Skeletal muscle tissue (tissue), 4 donors: ENCODE measurements around the gene EIF3D. TPM values are rescaled to one million over a fixed set of nuclear protein-coding genes. Genes with fewer than 3 reads are reported as not detected.
"Not testable (repeated sequence)": the region's sequence is repeated elsewhere in the genome, so short reads cannot be mapped to it uniquely, and the experiment has no call there.

Source experiments
- H3K27ac ChIP-seq: one replicate; pipeline ENCODE4 v1.7.0; 2013; ENCODE audit warnings: mild to moderate bottlenecking, low read depth, low read length, inconsistent platforms
- H3K27me3 ChIP-seq, 3 donors: one replicate each; pipeline ENCODE4 v1.7.0; 2013; ENCODE audit warnings: low read length in 3 of 3; ENCODE audit not compliant: control insufficient read depth in 3 of 3, insufficient read depth in 3 of 3
- H3K36me3 ChIP-seq, 3 donors: one replicate each; pipeline ENCODE4 v1.7.0; 2013; ENCODE audit warnings: low read length in 3 of 3; ENCODE audit not compliant: control insufficient read depth in 3 of 3, insufficient read depth in 3 of 3
- H3K4me1 ChIP-seq, 3 donors: one replicate each; pipeline ENCODE4 v1.7.0; 2013; ENCODE audit warnings: low read length in 3 of 3, mild to moderate bottlenecking in 3 of 3; ENCODE audit not compliant: control insufficient read depth in 3 of 3, insufficient read depth in 3 of 3
- H3K4me3 ChIP-seq, 3 donors: one replicate each; pipeline ENCODE4 v1.7.0; 2013; ENCODE audit warnings: low read length in 3 of 3
- H3K9ac ChIP-seq, 3 donors: one replicate each; pipeline ENCODE4 v1.7.0; 2013; ENCODE audit warnings: low read length in 3 of 3, mild to moderate bottlenecking in 3 of 3, moderate library complexity in 2 of 3, low read depth in 1 of 3
- H3K9me3 ChIP-seq, 3 donors: one replicate each; pipeline ENCODE4 v1.7.0; 2013; ENCODE audit warnings: low read length in 3 of 3; ENCODE audit not compliant: control insufficient read depth in 3 of 3
- total RNA-seq: library from RNA; depleted of rRNA; stranded (reverse); fragments of >200 nt; gene quantifications from one replicate; pipeline ENCODE4 v1.2.3, GENCODE V29; 2014
- donor health status: Osteomylitis.

The EIF3D gene
- total RNA-seq, 1 donor from 2014 or later, result 294 TPM

GRCh38 chr22:36536717-36537116 lies 7.8 kb upstream of the EIF3D start:
- Histone ChIP-seq H3K27me3 (peaks cover 3 to 12% (median 5%) of the 10 kb centered on the region in 3 donors), H3K9me3 (no peaks in the 10 kb centered on the region), H3K36me3 (no peaks in the 10 kb centered on the region), H3K4me1 (peaks cover 6 to 13% (median 12%) of the 10 kb centered on the region in 3 donors), H3K4me3 (peak overlapping the region; percentile 10 to 54 (median 47)), H3K27ac (peak overlapping the region; percentile 72), H3K9ac (peak overlapping the region; percentile 7 to 72 (median 52))

DNA sequence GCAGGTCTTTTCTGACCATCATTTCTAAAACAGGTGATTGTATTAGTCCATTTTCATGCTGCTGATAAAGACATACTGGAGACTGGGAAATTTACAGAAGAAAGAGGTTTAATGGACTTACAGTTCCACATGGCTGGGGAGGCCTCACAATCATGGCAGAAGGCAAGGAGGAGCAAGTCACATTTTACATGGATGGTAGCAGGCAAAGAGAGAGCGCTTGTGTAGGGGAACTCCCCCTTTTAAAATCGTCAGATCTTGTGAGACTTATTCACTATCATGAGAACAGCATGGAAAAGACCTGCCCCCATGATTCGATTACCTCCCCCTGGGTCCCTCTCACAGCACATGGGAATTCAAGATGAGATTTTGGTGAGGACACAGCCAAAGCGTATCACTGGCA lies 4.4 kb upstream of the EIF3D start:
- H3K27ac ChIP-seq, H3K27me3 ChIP-seq: not testable (repeated sequence)

DNA sequence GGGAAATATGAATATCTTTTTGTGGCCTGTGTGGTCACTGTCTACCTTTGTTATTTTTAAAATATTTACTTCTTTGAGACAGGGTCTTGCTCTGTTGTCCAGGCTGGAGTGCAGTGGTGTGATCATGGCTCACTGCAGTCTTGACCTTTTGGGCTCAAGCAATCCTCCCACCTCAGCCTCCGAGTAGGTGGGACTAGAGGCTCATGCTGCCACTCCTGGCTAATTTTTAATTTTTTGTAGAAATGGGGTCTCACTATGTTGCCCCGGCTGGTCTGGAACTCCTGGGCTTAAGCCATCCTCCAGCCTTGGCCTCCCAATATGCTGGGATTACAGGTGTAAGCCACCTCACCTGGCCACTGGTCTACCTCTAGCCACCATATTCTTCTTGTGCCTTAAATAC lies 3.5 kb upstream of the EIF3D start:
- no peaks in the 10 kb centered on the region for H3K36me3 ChIP-seq
- no peaks in the 10 kb centered on the region for H3K27me3 ChIP-seq
- H3K4me1 ChIP-seq, result peaks cover 9 to 23% (median 21%) of the 10 kb centered on the region in 3 donors
- no peak overlapping the region for H3K4me3 ChIP-seq
- no peak overlapping the region for H3K27ac ChIP-seq
- H3K9ac ChIP-seq, result no peak overlapping the region
- H3K9me3 ChIP-seq, result no peaks in the 10 kb centered on the region

More for the DNA sequence above, 4.4 kb upstream of the EIF3D start:
- not testable (repeated sequence) for H3K9ac ChIP-seq, H3K9me3 ChIP-seq, H3K36me3 ChIP-seq, H3K4me3 ChIP-seq
- H3K4me1 ChIP-seq, result peaks cover 9 to 18% (median 18%) of the 10 kb centered on the region in 3 donors

GRCh38 chr22:36528341-36528740 lies 625 bp downstream of the EIF3D start:
- Histone ChIP-seq H3K4me3 (peak overlapping the region; percentile 75 to 95 (median 92)), H3K4me1 (peaks cover 3 to 12% (median 9%) of the 10 kb centered on the region in 3 donors), H3K27me3 (no peaks in the 10 kb centered on the region), H3K36me3 (peaks cover 24 to 32% (median 31%) of the 10 kb centered on the region in 3 donors), H3K9ac (peak overlapping the region; percentile 84 to 97 (median 94)), H3K27ac (peak overlapping the region; percentile 93), H3K9me3 (no peaks in the 10 kb centered on the region)

DNA sequence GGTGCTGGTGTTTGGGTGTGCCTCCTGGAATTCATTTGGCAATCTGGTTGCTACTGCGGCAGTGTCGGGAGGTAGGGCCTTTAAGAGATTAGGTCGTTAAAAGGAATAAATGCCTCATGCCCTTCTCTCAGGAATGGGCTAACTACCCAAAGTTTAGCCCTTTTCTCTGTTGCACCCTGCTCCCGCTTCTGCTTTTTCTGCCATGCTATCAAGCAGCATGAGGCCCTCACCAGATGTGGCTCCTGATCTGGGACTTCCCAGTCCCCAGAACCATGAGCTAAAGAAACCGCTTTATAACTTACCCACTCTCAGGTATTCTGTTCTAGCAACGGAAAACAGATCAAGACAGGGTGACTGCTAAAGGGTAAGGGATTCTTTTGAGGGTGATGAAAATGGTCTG lies 6.3 kb downstream of the EIF3D start:
- Histone ChIP-seq H3K36me3 (peaks cover 71 to 87% (median 82%) of the 10 kb centered on the region in 3 donors), H3K9me3 (no peaks in the 10 kb centered on the region), H3K4me1 (no peaks in the 10 kb centered on the region), H3K27me3 (no peaks in the 10 kb centered on the region), H3K4me3 (no peak overlapping the region), H3K9ac (no peak overlapping the region), H3K27ac (no peak overlapping the region)

GRCh38 chr22:36520423-36520822 lies 8.5 kb downstream of the EIF3D start:
- Histone ChIP-seq H3K27ac (peak overlapping the region; percentile 15), H3K4me3 (no peak overlapping the region), H3K27me3 (no peaks in the 10 kb centered on the region), H3K9ac (no peak overlapping the region), H3K4me1 (no peaks in the 10 kb centered on the region), H3K36me3 (peaks cover 87 to 98% (median 90%) of the 10 kb centered on the region in 3 donors), H3K9me3 (no peaks in the 10 kb centered on the region)

GRCh38 chr22:36519906-36520305 lies 9.1 kb downstream of the EIF3D start:
- H3K27me3 ChIP-seq, H3K4me1 ChIP-seq: not testable (repeated sequence)
- H3K36me3 ChIP-seq, result peaks cover 85 to 98% (median 91%) of the 10 kb centered on the region in 3 donors

GRCh38 chr22:36514766-36515165 lies 14.2 kb downstream of the EIF3D start:
- Histone ChIP-seq H3K27ac (no peak overlapping the region), H3K36me3 (peaks cover 74 to 92% (median 86%) of the 10 kb centered on the region in 3 donors), H3K9ac (no peak overlapping the region), H3K27me3 (no peaks in the 10 kb centered on the region), H3K4me3 (no peak overlapping the region), H3K4me1 (no peaks in the 10 kb centered on the region), H3K9me3 (no peaks in the 10 kb centered on the region)

More at GRCh38 chr22:36519906-36520305, 9.1 kb downstream of the EIF3D start:
- not testable (repeated sequence) for H3K27ac ChIP-seq, H3K9ac ChIP-seq, H3K4me3 ChIP-seq, H3K9me3 ChIP-seq

GRCh38 chr22:36512991-36513390 lies 16.0 kb downstream of the EIF3D start:
- no peak overlapping the region for H3K4me3 ChIP-seq
- no peak overlapping the region for H3K27ac ChIP-seq
- no peaks in the 10 kb centered on the region for H3K9me3 ChIP-seq
- H3K4me1 ChIP-seq, result no peaks in the 10 kb centered on the region
- no peaks in the 10 kb centered on the region for H3K27me3 ChIP-seq
- no peak overlapping the region for H3K9ac ChIP-seq
- peaks cover 57 to 74% (median 68%) of the 10 kb centered on the region in 3 donors for H3K36me3 ChIP-seq

DNA sequence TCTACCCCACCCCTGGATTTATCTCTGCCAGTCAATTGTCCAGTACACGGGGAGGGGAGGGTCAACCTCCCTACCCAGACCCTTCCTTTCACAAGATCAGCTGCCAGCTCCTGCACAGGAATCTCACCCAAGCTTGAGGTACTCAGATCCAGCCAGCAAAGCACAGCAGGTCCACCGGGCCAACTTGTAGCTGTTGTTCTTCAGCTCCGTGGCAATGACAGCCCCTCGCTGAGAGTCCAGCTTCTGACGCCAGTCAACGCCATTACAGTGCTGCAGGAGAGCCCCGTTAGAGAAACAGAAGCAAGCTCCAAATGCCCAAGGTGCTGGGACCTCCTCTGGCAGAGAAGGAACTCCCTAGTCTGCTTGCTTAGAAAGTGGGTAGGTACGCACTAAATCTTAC lies 16.6 kb downstream of the EIF3D start:
- peaks cover 50 to 68% (median 62%) of the 10 kb centered on the region in 3 donors for H3K36me3 ChIP-seq
- H3K27ac ChIP-seq, result no peak overlapping the region
- no peak overlapping the region for H3K4me3 ChIP-seq
- peaks cover 3 to 4% (median 3%) of the 10 kb centered on the region in 3 donors for H3K4me1 ChIP-seq
- H3K9ac ChIP-seq, result no peak overlapping the region
- H3K9me3 ChIP-seq, result no peaks in the 10 kb centered on the region
- no peaks in the 10 kb centered on the region for H3K27me3 ChIP-seq
